ENCODE measurements around the gene PRDM10.
A peak's percentile ranks its signal among the peaks of the same experiment; 100 is the strongest.
"Not testable (repeated sequence)": the region's sequence is repeated elsewhere in the genome, so short reads cannot be mapped to it uniquely, and the experiment has no call there.

PRDM10 gene

GRCh38 chr11:129894278-129895125, 108.1 kb downstream of the PRDM10 start:
- no peak for DNase-seq

GRCh38 chr11:129888451-129888850, 114.2 kb downstream of the PRDM10 start:
- no peak for DNase-seq

- DNase-seq, result no peak
Measured at GRCh38 chr11:129885381-129885780, 117.3 kb downstream of the PRDM10 start.

GRCh38 chr11:129884581-129884980, 118.1 kb downstream of the PRDM10 start:
- DNase-seq, result no peak

GRCh38 chr11:129881570-129882170, 121.0 kb downstream of the PRDM10 start:
- no peak for DNase-seq

GRCh38 chr11:129880311-129880710, 122.3 kb downstream of the PRDM10 start:
- DNase-seq, result no peak

GRCh38 chr11:129871914-129872313, 130.7 kb downstream of the PRDM10 start:
- DNase-seq, result no peak

GRCh38 chr11:129868626-129869025, 134.0 kb downstream of the PRDM10 start:
- DNase-seq, result not testable (repeated sequence)

GRCh38 chr11:129866311-129866710, 136.3 kb downstream of the PRDM10 start:
- no peak for DNase-seq

GRCh38 chr11:129865701-129866100, 136.9 kb downstream of the PRDM10 start:
- DNase-seq, result no peak

GRCh38 chr11:129864811-129865210, 137.8 kb downstream of the PRDM10 start:
- no peak for DNase-seq

GRCh38 chr11:129861702-129862522, 140.7 kb downstream of the PRDM10 start:
- no peak for DNase-seq

GRCh38 chr11:129856036-129856435, 146.6 kb downstream of the PRDM10 start:
- DNase-seq, result no peak

- no peak for DNase-seq
Measured at GRCh38 chr11:129855086-129855485, 147.5 kb downstream of the PRDM10 start.

- DNase-seq, result no peak
Measured at GRCh38 chr11:129854232-129854805, 148.3 kb downstream of the PRDM10 start.

- DNase-seq, result peak; percentile 68
Measured at GRCh38 chr11:129853518-129854231, 149.0 kb downstream of the PRDM10 start.

GRCh38 chr11:129852125-129852740, 150.4 kb downstream of the PRDM10 start:
- no peak for DNase-seq

All from effector CD4-positive, alpha-beta T cell (primary cell).